GM21367 (cell line): Measurements from ENCODE around the gene NEDD4L.
"Not testable (repeated sequence)": the region's sequence is repeated elsewhere in the genome, so short reads cannot be mapped to it uniquely, and the experiment has no call there.

Source experiments
- ATAC-seq: cut with Tn5 transposase; IDR thresholded peaks from one replicate; pipeline ENCODE4 v1.9.1; 2021; ENCODE audit not compliant: unreplicated experiment

The NEDD4L gene

DNA sequence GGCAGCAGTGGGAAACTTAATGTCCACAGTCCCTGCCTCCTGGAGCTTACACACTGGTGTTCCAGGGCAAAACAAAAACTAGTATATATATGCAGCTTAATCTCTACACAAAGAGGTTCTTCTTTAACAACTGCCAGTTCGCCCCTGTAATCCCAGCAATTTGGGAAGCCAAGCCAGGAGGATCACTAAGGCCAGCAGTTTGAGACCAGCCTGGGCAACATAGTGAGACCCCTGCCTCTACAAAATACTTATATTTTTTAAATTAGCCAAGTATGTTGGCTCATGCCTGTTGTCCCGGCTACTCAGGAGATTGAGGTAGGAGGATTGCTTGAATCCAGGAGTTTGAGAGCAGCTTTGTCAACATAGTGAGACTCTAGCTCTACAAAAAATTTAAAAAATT is 17.2 kb upstream of the NEDD4L start:
- ATAC-seq, result no peak

DNA sequence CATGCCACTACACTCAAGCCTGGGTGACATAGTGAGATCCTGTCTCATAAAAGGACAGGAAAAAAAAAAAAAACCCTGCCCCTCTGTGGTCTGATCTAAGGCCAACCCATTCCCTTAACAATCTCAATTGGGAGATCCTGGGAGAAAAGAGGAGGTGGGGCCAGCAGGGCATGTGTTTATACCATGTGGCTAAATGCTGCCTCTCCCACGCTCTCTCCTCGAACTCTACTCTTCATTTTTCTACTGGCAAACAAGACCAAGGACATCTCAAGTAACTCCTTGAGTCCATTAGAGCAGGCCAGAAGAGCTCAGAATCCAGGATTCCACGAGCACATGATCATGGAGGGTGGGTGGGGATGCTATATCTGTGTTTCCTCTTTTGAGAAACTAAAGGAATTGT is 16.7 kb upstream of the NEDD4L start:
- ATAC-seq, result no peak

DNA sequence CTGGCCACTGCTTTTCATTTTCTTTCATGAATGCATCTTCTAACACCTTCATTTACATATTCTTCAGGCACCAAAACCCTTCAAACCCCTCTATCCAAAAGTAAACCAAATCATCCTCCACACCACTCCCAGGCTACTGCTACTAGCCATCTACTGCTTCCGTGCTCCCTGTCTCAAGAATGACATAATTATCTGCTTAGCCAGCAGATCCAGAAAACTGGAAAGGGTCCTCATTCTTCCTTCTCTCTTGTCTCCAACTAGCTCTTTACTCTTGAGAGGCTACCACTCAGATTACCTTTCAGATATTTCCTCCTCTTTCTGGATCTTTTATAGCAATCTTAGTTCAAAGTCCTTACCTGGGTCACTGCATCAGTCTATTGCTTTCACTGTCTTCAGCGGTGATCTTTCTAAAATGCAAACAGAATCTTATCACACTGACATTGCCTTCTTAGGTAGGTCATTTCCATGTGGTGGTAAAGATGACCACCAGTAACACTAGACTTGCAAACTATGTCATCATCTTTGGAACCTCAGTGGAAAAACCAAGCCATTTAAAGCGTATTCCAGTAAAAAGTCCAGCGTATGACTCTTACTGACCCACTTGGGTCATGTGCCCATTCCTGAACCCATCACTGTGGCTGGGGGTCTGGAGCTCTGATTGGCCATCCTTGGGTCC is 15.8 kb upstream of the NEDD4L start:
- no peak for ATAC-seq

DNA sequence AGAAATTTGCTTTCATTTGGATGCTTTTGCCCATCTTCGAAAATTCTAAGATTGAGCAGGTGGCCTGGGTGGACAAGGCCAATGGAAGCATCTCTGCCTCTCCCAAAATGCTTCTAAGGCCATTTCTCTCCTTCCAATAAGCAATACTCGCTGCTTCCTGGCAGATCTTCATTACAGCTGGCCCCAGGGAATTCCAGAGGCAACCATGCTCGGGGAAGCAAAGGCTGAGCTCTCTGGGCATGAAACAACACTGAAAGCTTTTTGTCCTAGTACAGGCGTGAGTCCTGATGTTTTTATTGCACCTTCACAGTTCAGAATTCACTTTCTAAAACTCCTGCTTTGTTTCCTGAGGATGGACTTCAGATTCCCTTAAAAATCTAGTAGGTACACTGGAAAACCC is 11.8 kb upstream of the NEDD4L start:
- no peak for ATAC-seq

DNA sequence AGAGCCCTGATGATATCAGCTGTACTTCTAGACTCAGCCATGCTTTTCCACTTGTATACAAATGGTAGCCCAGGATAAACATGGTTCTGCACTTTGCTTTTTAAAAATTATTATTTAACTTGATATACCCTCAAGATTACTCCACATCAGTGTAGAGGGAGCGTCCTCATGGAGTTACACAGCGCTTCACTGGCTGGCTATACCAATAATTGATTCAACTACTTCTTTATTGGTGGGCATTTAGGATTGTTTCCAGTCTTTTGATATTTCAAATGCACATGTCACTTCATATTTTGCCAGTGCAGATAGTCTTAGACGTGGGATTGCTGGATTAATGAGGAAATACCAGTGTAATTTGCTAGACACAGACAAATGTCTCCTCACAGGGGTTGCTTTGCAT is 10.8 kb upstream of the NEDD4L start:
- ATAC-seq, result no peak

DNA sequence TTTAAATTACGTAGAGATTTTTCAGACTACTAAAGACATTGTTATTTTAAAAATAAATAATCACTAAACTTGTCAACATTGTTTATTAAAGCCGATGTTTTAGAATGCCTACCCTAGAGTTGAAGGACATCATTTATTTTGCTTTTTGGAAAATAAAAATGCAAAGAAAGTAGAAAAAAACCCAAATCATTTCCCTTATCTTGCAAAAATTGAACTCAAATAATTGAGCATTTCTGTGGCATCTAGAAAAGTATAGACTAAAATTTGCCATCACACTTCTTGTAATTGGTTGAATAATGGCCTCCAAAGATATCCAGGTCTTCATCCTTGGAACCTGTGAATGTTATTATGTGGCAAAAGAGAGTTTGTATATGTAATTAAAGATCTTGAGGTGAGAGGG is 9.7 kb upstream of the NEDD4L start:
- ATAC-seq, result no peak

DNA sequence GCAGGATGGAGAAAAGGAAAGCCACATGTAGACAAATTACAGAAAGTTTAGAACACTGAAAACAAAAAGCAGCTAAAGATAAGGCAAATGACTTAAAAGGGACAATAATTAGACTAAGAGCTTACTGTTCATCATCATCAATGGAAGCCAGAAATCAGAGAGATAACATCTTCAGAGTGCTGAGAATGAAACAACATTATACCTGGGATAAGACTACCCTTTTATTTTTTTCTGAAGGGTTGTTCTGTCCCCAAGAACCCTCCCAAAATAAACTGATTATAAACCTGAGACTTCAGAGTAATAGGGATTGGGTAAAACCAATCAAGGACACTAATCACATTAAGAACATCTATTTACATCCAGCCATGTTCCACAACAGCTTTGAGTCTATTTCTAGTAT is 6.9 kb upstream of the NEDD4L start:
- ATAC-seq, result no peak

DNA sequence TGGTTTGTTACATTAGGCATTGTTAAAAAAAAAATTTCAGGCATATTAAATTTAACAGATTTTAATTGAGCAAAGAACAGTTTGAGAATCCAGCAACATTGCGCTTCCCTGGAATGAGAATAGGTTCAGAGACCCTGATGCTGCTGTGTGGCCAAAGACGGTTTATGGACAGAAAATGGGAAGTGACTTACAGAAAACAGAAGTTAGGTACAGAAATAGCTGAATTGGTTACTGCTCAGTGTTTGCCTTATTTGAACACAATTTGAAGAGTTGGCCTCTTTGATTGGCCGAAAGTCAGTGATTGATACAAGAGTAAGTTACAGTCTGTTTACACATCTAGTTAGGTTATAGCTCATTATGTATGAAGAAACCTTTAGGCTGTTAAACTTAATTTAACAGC is 6.0 kb upstream of the NEDD4L start:
- no peak for ATAC-seq

DNA sequence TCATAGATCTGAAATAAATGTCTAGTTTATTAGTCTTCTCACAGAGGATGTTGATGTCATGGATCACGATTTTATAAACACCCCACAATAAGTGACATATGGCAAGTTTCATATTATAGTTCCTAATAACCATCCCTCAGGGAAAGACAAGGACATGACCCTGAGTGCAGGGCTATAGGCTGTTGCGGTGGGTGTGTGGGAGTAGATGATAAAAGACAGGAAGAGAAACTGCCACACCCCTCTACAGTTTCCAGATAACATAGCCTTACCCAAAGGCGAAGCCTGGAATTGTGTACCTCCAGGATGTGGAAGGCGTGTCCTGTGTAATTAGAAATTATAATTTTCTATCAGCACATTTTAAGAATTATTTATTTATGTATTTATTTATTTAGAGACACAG is 2.4 kb upstream of the NEDD4L start:
- ATAC-seq, result no peak

DNA sequence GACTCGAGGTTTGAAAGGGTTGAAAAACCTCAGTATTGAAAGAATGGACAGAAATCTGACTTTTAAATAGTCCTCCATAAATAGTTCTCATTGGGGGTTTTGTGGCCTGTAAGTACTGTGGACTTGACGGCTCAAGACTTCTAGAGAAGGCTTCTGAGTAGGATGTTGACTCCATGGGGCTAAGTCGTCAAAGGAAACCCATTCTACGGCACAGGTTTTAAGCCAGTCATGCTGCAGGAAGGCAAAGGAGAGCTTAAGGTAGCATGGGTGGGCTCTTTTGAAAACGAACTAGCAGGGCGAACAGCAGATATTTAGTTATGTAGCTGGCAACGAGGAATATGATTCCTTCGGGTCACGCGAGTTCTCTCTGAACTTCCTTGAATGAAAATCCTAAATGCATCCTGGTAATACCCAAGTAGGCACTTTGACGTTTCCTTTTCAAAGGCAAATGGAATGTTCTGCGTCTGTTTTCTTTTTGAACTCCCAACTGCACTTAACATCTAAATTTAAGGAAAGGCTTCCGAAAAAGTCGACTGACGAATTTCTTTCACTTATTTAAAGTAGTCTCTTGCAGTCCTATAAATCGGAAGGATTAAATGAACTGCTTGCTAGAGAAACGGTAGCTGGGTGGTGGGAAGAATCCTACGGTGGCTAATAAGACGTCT is 1.1 kb upstream of the NEDD4L start:
- no peak for ATAC-seq

DNA sequence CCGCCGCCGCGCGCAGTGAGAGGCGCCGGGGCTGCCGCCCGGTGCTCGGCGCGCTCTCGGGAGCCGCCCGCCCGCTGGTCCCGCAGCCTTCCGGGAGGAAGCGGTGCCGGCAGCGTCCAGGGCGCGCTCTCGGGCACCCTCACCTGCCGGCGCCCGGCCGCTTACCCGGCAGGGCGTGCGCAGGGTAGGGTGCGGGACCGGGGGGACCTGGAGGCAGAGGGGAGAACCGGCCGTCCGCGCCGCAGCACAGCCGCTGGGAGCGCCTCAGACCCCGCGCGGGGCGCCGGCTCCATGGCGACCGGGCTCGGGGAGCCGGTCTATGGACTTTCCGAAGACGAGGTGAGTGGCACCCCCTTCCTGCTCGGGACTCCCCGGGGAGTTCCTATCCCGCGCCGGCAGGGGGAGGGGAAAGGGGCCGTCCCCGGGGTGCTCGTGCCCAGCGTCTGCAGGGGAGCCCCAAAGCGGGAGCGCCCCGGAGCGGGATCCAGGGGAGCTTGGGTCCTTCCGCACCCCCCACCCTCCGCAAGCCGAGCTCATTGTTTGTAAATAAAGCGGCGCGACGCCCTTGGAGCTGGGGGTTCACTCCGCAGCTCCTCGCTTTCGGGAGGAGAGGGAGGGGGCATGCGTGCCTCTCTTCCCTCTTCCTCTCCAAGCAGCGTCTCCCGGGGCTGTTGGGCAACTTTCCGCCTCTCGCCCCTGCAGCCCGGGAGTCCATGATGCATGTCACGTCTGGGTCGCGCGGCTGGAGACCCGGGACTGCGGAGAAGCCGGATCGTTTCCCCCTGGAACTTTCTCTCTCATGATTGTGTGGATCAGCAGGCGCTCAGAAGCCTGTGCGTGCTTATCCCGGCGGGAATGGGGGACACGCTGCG is 580 bp downstream of the NEDD4L start:
- ATAC-seq, result peak; percentile 33

DNA sequence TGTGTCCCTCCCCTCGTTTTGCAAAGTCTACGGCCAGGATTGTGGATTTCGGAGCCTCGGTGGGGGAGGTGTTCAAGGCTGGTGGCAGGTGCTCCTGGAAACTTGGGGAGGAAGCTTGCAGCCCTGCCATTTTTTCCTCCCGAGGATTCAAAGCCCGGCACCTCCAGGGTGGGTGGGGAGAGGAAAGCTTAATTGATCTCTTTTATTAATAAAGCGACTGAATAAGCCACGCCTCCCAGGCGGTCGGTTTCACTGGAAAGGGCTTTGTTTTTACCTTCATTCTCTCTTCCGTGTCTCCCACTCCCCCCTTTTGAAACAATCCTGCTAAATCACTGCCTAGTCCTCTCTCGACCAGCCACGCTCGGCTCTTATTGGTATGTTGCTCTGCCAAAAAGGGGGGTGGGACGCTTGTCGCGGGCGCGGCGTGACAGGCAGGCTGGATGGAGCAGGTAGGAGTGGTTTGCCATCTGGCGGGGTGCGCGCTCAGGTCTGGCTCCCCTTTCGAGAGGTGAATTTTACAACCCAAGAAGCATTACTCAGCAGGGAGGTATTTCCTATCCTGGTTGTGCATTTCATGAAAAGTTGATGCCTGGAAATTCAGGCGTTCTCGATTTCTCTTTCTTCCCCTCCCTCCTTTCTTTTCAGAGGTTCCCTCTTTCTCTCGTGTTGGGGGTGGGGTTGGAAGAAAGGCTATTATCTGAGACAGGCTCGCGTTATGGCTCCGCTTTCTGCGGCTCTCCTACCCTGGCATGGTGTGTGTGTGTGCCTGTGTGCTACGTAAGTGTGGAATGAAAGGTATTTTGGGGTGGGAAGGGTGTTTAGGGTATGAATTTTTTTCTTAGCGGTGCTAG is 1.4 kb downstream of the NEDD4L start:
- ATAC-seq, result no peak

DNA sequence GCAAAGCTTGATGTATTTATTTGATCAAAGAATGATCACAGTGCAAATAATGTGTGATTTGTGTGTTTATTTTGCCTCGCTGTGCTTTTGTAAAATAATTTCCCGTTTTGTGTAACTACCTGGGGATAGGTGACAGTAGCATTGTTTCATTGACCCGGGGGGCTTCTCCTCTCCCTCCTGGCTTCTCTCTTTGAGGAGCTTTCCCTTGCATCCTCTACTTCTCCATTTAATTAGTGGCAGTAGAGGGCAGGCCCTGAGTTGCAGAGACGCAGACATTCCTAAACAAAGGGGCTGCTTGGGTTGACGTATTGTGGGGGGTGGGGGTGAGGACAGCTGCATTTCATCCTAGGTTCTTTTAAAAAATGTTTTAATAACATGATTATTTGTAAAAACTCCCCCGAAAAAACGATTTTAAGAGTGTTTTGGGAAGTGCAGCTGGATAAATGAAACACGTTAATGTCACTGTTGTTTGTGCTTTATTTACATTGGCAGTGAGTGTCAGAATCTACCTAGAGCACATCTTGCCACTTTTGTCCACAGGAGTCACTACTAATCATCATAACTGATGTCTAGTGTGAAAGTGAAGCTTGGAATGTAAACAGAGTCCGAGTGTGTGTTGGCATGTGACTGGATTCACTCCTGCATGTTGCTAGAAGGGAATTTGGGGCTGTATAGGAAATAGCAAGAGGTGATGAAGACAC is 2.2 kb downstream of the NEDD4L start:
- no peak for ATAC-seq

DNA sequence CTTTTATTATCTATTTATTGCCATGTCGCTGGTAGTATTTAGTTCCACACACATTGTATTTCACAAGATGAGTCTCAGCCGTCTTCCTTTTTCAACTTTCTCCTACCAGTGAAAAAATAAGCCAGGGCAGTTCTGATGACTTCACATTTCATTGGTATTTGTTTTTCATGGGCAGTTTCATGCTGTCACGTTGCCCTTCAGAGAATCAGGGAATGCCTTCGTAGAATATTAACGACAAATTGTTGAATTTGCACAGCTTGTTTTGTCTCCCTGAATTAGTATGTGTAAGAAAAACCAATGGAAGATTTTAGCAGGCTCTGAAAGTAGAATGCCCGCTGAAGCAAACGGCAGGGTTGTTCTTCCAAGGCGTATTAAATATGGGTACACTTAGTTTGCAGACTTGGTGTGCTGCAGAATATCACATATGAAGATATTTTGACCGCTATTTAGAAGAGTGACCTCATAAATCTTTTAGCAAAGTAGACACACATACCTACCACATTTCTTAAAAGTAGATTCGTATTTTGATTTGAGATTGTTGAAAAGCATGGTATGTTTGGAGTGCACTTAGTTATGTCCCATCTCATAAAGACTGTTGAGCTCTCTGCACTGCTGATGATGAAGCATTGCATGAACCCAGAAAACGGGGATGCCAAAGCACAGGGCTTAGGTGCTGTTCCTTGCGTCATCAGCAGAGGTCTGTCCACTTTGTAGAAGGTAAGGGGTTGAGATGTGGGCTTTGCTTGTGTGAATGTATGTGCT is 2.9 kb downstream of the NEDD4L start:
- ATAC-seq, result no peak

DNA sequence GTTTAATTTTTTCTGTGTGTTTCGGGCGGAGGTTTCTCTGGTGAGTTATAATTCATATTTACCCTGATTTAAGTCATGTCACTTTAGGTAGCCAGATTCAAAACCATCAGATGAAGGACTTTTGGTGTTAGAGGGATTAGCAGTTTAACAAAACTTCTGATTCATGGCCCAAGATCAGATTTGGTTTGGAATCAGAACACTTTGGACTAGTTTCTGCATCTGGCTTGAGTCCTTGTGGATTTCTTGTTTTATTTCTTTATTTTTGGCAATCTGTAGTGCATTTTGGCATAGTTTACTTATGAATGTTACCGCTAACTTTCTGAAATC is 3.5 kb downstream of the NEDD4L start:
- ATAC-seq, result no peak

DNA sequence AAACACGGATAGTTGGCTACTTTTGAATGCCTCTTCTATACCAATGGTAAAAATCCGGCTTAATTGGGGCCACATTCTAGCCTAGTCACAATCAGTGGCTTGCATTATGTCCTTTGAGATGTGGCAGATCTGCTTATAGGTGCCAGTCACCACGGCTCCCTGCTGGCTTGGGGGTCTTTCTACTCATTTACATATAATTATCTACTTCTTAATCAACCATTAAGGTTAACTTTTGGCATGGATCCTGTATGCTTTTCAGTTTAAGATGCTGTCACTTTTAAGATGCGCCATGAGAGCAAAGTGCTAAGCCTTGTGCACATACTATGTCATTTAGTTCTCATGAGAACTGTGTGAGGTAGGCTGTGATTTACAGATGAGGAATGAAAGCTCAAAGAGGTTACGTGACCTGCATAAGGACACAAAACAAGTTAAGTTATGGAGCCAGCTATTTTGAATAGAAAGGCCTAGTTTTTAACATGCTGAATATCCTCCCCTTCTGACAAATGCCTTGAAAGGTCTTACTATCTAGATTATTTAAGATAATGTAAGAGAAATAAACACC is 4.1 kb downstream of the NEDD4L start:
- no peak for ATAC-seq

DNA sequence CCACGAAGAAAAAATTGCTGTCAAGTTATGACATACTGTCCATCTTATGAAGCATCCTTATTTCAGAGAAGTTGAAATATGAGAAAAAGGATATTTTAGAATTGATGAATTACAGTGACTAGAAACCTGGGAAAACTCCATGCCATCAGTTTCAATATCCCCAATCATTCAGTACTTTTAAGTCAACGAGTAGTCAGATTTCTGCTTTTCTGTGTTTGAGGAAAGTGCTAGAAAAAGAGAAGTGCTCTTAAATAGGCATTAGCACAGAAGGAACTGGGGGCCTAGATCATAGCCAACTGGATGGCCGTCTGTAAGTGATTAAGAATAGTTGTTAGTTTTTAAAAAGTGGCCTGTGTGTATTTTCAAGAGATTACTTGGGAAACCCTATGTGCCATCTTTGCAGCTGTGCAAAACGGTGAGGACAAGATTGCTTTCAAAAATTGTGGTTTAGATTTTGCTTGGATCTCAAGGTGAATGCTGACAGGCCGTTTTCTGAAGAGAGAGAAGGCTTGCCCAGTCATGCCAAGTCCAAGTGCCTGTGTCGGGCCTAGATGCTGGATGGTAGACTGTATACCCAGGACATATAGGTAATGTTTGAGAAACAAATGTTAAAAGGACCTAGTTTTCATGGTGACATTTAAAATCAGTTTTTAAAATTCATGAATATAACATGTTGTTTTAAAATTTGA is 5.1 kb downstream of the NEDD4L start:
- ATAC-seq, result no peak

DNA sequence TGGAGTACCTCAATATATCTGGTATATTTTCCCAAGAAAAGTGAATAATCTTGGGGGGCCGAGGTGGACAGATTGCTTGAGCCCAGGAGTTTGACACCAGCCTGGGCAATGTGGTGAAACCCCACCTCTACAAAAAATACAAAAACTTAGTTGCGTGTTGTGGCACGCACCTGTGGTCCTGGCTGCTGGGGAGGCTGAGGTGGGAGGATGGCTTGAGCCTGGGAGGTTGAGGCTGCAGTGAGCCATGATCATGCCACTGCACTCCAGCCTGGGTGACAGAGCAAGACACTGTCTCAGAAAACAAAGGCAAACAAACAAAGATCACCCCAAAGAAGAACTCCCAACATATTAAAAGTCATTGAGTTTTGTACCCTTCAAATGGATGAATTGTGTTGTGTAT is 6.9 kb downstream of the NEDD4L start:
- not testable (repeated sequence) for ATAC-seq
